H9 (cell line): ENCODE results near the gene SERPINB5. TPM values are rescaled to one million over a fixed set of nuclear protein-coding genes. Genes with fewer than 3 reads are reported as not detected.

Experiments used
- DNase-seq: peaks from one replicate; pipeline ENCODE4 v3.0.0-alpha.2; 2017
- H2AFZ ChIP-seq: one replicate; pipeline ENCODE4 v1.6.1; 2013; ENCODE audit warnings: mild to moderate bottlenecking, low read length, control low read depth, moderate library complexity
- H2AK5ac ChIP-seq: 2 replicates; pipeline ENCODE4 v1.6.1; 2013; ENCODE audit warnings: low read length, control low read depth, mixed read lengths; ENCODE audit not compliant: insufficient read length
- H2BK120ac ChIP-seq: one replicate; pipeline ENCODE4 v1.6.1; 2013; ENCODE audit warnings: low read depth, mild to moderate bottlenecking, low read length, control low read depth, inconsistent platforms; ENCODE audit not compliant: poor library complexity, severe bottlenecking
- H2BK12ac ChIP-seq: 2 replicates; pipeline ENCODE4 v1.6.1; 2013; ENCODE audit warnings: low read length, control low read depth, mixed read lengths, low read depth; ENCODE audit not compliant: insufficient read length
- H2BK15ac ChIP-seq: 2 replicates; pipeline ENCODE4 v1.6.1; 2013; ENCODE audit warnings: low read depth, low read length, control low read depth
- H2BK20ac ChIP-seq: one replicate; pipeline ENCODE4 v1.6.1; 2013; ENCODE audit warnings: low read depth, mild to moderate bottlenecking, low read length, control low read depth, inconsistent platforms; ENCODE audit not compliant: poor library complexity, severe bottlenecking
- H2BK5ac ChIP-seq: 2 replicates; pipeline ENCODE4 v1.6.1; 2013; ENCODE audit warnings: low read length, control low read depth, mixed read lengths; ENCODE audit not compliant: insufficient read length
- H3K14ac ChIP-seq: 2 replicates; pipeline ENCODE4 v1.6.1; 2013; ENCODE audit warnings: low read length, control low read depth; ENCODE audit not compliant: insufficient read depth
- H3K18ac ChIP-seq: 2 replicates; pipeline ENCODE4 v1.6.1; 2013; ENCODE audit warnings: low read depth, mild to moderate bottlenecking, mixed read lengths, low read length, control low read depth; ENCODE audit not compliant: insufficient read length
- H3K23ac ChIP-seq: 2 replicates; pipeline ENCODE4 v1.6.1; 2013; ENCODE audit warnings: low read length, control low read depth, mixed read lengths, low read depth; ENCODE audit not compliant: insufficient read length
- H3K23me2 ChIP-seq: 2 replicates; pipeline ENCODE4 v1.6.1; 2013; ENCODE audit warnings: low read depth, mild to moderate bottlenecking, mixed read lengths, low read length, control low read depth; ENCODE audit not compliant: insufficient read length, poor library complexity, severe bottlenecking
- H3K27ac ChIP-seq: 2 replicates; pipeline ENCODE4 v1.5.1; 2013; ENCODE audit warnings: low read length, control low read depth, mixed read lengths, low read depth; ENCODE audit not compliant: insufficient read length
- H3K27me3 ChIP-seq: 2 replicates; pipeline ENCODE4 v1.6.1; 2013; ENCODE audit warnings: low read length, control low read depth, inconsistent platforms; ENCODE audit not compliant: insufficient read depth
- H3K4ac ChIP-seq: 2 replicates; pipeline ENCODE4 v1.6.1; 2013; ENCODE audit warnings: low read depth, mild to moderate bottlenecking, control low read depth, inconsistent platforms, low read length, moderate library complexity
- H3K4me1 ChIP-seq: 2 replicates; pipeline ENCODE4 v1.6.1; 2013; ENCODE audit warnings: low read length, control low read depth, inconsistent platforms; ENCODE audit not compliant: insufficient read depth
- H3K4me2 ChIP-seq: 2 replicates; pipeline ENCODE4 v1.6.1; 2013; ENCODE audit warnings: low read length, control low read depth, mixed read lengths; ENCODE audit not compliant: insufficient read length, insufficient read depth
- H3K56ac ChIP-seq: 2 replicates; pipeline ENCODE4 v1.6.1; 2013; ENCODE audit warnings: low read depth, mild to moderate bottlenecking, mixed read lengths, low read length, control low read depth; ENCODE audit not compliant: insufficient read length
- H3K79me1 ChIP-seq: 2 replicates; pipeline ENCODE4 v1.6.1; 2013; ENCODE audit warnings: low read depth, mild to moderate bottlenecking, moderate library complexity, low read length, control low read depth, inconsistent platforms; ENCODE audit not compliant: insufficient read depth, poor library complexity, severe bottlenecking
- H3K79me2 ChIP-seq: 2 replicates; pipeline ENCODE4 v1.6.1; 2013; ENCODE audit warnings: low read length, control low read depth, inconsistent platforms; ENCODE audit not compliant: insufficient read depth
- H3K9ac ChIP-seq: 2 replicates; pipeline ENCODE4 v1.6.1; 2013; ENCODE audit warnings: low read length, control low read depth, mixed read lengths; ENCODE audit not compliant: insufficient read length; ENCODE audit errors: extremely low read depth
- H3K9me3 ChIP-seq: one replicate; pipeline ENCODE4 v1.6.1; 2013; ENCODE audit warnings: low read depth, low read length, inconsistent platforms; ENCODE audit not compliant: control insufficient read depth
- H3T11ph ChIP-seq: one replicate; pipeline ENCODE4 v1.6.1; 2013; ENCODE audit warnings: mild to moderate bottlenecking, low read length, control low read depth, inconsistent platforms
- H4K20me1 ChIP-seq: one replicate; pipeline ENCODE4 v1.6.1; 2013; ENCODE audit not compliant: control insufficient read depth, insufficient read length, insufficient read depth
- H4K5ac ChIP-seq: 2 replicates; pipeline ENCODE4 v1.6.1; 2013; ENCODE audit warnings: low read depth, mild to moderate bottlenecking, mixed read lengths, low read length, control low read depth; ENCODE audit not compliant: insufficient read length
- H4K8ac ChIP-seq: replicated peaks from 2 replicates; pipeline ENCODE4 v1.6.1; 2013; ENCODE audit warnings: low read length, control low read depth, mixed read lengths, low read depth; ENCODE audit not compliant: insufficient read length
- H4K91ac ChIP-seq: 2 replicates; pipeline ENCODE4 v1.6.1; 2013; ENCODE audit warnings: low read depth, mild to moderate bottlenecking, moderate library complexity, mixed read lengths, low read length, control low read depth; ENCODE audit not compliant: insufficient read length
- H3K27ac Mint-ChIP-seq, 3 experiments: 2 replicates in 2 of 3; 3 replicates in 1 of 3; pipeline ENCODE4 v1.8.0; 2020 to 2021; ENCODE audit warnings: mixed read lengths in 3 of 3, mild to moderate bottlenecking in 1 of 3, moderate library complexity in 1 of 3
- H3K27me3 Mint-ChIP-seq: 2 replicates; pipeline ENCODE4 v1.8.0; 2021; ENCODE audit warnings: low read depth, mild to moderate bottlenecking, moderate library complexity, mixed read lengths
- H3K36me3 Mint-ChIP-seq, 3 experiments: 2 replicates in 2 of 3; 3 replicates in 1 of 3; pipeline ENCODE4 v1.8.0; 2020 to 2021; ENCODE audit warnings: low read depth in 3 of 3, mixed read lengths in 3 of 3; ENCODE audit not compliant: insufficient read depth in 1 of 3
- H3K4me1 Mint-ChIP-seq, 2 experiments: 2 replicates each; pipeline ENCODE4 v1.8.0; 2020; ENCODE audit warnings: mixed read lengths in 2 of 2
- H3K4me3 Mint-ChIP-seq, 2 experiments: 2 replicates in 1 of 2; 3 replicates in 1 of 2; pipeline ENCODE4 v1.8.0; 2020 to 2021; ENCODE audit warnings: mild to moderate bottlenecking in 2 of 2, mixed read lengths in 2 of 2, moderate library complexity in 1 of 2
- H3K9me3 Mint-ChIP-seq, 2 experiments: 2 replicates in 1 of 2; 3 replicates in 1 of 2; pipeline ENCODE4 v1.8.0; 2020; ENCODE audit warnings: mild to moderate bottlenecking in 2 of 2, mixed read lengths in 2 of 2, moderate library complexity in 1 of 2
- CTCF ChIP-seq: fragments of 200-600 bp; sonication (generic); conservative IDR thresholded peaks from 3 replicates; pipeline ENCODE4 v1.8.0; 2021; ENCODE audit warnings: antibody characterized with exemption, mild to moderate bottlenecking
- WGBS: extraction: QIAGEN DNeasy Blood & Tissue Kit; methylation state at CpG from one replicate; pipeline ENCODE4 v1.1.7; 2013; ENCODE audit warnings: missing lambda C conversion rate, low lambda C conversion rate, mixed read lengths; ENCODE audit not compliant: insufficient read length; ENCODE audit errors: extremely low coverage; 5-methylcytosine and 5-hydroxymethylcytosine counted together
- total RNA-seq: library from RNA; stranded (reverse); gene quantifications from 2 replicates; pipeline ENCODE4 v1.2.1, GENCODE V29; 2021

Gene SERPINB5
- total RNA-seq, 1 experiment from 2014 or later, result not detected

- H4K8ac ChIP-seq, result no peak overlapping the region
- Mint-ChIP-seq H3K36me3 (no peaks in the 10 kb centered on the region), H3K9me3 (no peaks in the 10 kb centered on the region), H3K4me1 (no peaks in the 10 kb centered on the region), H3K27me3 (no peaks in the 10 kb centered on the region), H3K27ac (no peak overlapping the region), H3K4me3 (no peak overlapping the region)
- H2BK5ac ChIP-seq, result no peak overlapping the region
- no peak overlapping the region for H4K91ac ChIP-seq
- no peak overlapping the region for H2AFZ ChIP-seq
- no peak overlapping the region for H3T11ph ChIP-seq
- no peaks in the 10 kb centered on the region for H3K79me2 ChIP-seq
- H3K27ac ChIP-seq, result no peak overlapping the region
- H3K4me1 ChIP-seq, result no peaks in the 10 kb centered on the region
- H3K4me2 ChIP-seq, result no peak overlapping the region
- no peak overlapping the region for H2AK5ac ChIP-seq
- H2BK15ac ChIP-seq, result no peak overlapping the region
- no peak for TF ChIP-seq CTCF
- H3K27me3 ChIP-seq, result no peaks in the 10 kb centered on the region
- H4K20me1 ChIP-seq, result no peaks in the 10 kb centered on the region
- no peak overlapping the region for H3K23ac ChIP-seq
- no peak overlapping the region for H3K56ac ChIP-seq
- no peaks in the 10 kb centered on the region for H3K79me1 ChIP-seq
- H4K5ac ChIP-seq, result no peak overlapping the region
- H2BK120ac ChIP-seq, result no peak overlapping the region
- no peaks in the 10 kb centered on the region for H3K23me2 ChIP-seq
- H3K18ac ChIP-seq, result no peak overlapping the region
- no peak overlapping the region for H3K9ac ChIP-seq
- H2BK12ac ChIP-seq, result no peak overlapping the region
- no peak overlapping the region for H3K4ac ChIP-seq
- no peaks in the 10 kb centered on the region for H3K9me3 ChIP-seq
- DNase-seq, result no peak
- H2BK20ac ChIP-seq, result no peak overlapping the region
- H3K14ac ChIP-seq, result no peak overlapping the region
- WGBS, result no CpG with 5 or more reads among the region's 2 CpGs
Observed at GRCh38 chr18:63495675-63496074, 18.9 kb downstream of the SERPINB5 start.
